AG20443 (cell line): ENCODE data around the gene RIMBP2.

Source experiments
- DNase-seq: peaks from one replicate; pipeline ENCODE4 v3.0.0; 2012; ENCODE audit warnings: low spot score, mixed read lengths

The RIMBP2 gene

DNA sequence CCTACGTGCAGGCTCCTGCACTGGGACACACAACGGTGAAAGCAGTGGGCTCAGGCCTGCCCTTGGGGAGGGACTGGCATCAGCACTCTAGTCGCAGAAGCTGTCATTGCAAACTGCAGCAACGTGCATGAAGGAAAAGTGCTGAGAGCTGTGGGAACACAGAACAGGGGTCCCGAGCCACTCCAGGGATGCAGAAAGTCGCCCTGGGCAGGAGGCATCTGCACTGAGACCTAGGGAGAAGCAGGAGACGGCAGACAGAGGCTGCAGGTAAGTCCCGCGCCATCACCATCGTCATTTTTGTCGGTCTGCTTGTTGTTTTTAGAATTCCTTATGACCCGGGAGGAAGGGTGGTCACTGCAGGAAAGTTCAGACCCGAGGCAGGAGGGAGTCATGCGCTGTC is 21.6 kb upstream of the RIMBP2 start:
- DNase-seq = no peak

DNA sequence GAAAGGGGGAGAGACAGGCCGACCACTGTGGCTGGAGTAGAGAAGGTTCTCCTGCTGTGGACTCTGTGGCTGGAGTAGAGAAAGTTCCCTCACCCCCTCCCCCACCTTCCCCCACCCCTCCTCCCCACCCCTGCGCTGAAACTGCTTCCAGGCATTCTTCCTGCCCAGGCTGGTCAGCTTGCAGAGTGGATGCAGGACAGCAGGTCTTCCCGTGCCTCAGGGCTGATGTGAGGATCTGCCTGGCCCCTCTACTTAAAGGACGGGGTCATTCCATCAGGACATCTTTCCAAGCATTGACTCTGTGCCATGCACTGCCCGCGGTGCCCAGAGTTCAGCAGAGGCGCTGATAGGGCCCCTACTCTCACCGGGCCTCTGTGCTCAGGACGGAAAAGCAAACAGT is 13.2 kb upstream of the RIMBP2 start:
- no peak for DNase-seq

DNA sequence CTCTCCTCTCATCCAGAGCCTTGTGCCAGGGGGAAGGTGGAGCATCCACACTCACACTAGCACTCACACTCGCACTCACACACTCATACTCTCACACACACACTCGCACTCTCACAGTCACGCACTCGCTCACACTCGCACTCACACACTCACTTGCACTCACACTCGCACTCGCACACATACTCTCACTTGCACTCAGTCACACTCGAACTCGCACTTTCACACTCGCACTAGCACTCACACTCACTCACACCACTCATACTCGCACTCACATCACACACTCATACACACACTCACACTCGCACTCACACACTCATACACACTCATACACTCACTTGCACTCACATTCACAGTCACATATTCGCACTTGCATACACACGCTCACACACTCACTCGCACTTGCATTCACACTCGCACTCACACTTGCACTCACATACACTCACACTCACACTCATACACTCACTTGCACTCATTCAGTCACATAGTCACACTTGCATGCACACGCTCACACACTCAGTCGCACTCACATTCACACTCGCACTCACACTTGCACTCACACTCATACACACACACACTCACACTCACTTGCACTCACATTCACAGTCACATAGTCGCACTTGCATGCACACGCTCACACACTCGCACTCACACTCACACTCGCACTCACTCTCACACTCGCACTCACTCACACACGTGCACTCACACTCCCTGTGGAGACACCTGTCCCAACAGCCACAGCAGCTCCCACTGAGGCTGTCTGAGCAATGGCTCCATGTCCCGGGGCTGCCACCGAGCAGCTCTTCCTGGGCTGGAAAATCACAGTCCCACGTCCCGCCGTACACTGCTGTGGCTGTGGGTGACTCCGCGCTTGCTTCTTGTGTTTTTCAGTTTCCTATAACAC is 12.3 kb upstream of the RIMBP2 start:
- no peak for DNase-seq

DNA sequence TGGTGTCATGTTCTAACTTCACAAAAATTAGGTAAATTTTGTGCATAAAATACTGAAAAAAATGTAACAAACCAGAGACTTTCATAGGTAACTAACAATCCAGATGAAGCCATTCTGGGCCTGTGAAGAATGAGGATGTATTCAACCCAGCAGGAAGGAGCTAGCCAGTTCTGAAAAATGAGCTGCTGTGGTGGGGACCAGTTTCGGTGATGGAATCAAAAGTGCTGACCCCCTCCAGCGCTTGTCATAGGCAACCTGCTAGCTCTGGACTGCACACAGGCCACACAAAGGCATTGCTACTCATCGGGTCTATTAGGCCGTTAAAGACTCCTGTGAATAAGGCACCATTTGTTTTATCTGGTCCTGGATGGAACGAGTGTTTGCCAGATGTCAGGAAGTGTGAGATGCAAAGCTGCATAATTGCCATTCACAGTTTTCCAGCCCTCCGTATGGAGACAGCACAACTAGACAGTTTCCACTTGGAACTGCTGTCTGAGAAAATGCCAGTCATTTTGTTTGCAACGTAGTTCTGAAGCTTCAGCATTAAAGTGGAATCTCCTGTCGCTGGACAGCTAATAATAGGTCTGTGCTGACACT is 3.3 kb upstream of the RIMBP2 start:
- no peak for DNase-seq

DNA sequence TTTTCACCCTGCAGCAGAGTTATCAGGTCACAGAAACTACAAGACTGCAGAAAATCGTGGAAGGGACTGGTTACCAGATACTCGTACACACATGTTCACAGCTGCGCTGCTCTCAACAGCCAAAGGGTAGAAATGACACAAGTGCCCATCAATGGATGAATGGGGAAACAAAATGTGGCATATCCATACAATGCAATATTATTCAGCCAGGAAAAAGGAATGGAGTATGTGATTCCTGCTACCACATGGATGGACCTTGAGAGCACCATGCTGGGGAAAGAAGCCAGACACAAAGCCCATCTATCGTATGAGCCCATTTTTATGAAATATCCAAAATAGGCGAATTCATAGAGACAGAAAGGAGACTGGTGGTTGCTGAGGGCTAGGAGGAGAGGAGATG is 1.7 kb upstream of the RIMBP2 start:
- DNase-seq = no peak

DNA sequence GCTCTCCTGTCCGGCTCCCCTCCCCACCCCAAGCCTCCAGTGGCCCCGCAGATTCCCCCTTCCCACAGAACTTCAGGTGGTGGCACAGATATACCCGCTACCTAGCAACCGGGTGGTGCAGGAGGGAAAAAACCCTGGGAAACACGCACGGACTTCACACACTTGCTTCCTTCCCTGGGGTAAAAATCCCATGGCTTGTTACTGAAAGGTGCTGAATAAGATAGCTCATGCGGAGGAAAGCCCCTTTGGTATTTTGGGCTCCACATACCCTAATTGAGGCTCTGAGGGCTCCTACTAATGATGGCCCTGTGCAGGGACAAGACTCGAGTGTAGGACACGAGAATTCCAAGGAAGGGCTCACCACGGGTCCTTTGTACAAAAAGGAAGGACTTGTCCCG is 869 bp upstream of the RIMBP2 start:
- DNase-seq = no peak

DNA sequence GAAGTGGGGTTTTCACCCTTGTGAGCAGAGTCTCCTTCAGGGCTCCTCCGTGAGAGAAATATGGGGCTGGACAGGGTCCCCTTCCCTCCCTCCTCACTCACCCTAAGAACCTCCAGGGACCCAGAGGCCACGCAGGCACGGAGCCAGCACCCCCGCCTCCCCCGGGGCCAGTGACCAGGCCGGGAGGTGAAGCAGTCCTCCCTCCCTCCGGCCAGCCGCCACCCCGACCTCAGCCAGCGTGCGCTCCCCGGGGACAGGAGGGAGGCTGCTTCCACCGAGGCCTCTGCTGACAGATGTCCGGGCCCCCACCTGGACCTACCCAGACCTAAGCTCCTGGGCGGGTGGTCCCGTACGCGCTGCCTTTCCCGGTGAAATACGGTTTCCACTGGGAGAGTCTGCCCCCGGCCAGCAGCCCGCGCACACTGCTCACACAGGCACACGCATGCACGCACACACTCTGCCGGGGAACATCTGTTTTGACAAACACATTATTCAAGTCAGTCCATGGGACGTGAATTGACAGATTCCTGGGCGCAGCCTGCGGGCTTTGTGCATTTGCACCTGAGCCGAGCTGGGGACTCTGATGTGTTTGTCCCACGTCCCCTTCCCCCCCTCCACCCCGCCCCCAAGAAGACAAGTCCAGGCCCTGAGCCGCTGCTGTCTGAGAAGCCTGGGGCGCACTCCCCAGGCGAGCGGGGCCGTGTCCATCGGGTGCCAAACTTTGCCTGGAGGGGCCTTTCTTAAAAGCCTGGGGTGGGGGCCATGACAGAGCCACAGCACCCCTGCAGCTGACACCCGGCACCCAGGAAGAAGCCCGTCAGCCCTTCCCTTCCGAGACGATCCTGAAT is 725 bp downstream of the RIMBP2 start:
- no peak for DNase-seq

DNA sequence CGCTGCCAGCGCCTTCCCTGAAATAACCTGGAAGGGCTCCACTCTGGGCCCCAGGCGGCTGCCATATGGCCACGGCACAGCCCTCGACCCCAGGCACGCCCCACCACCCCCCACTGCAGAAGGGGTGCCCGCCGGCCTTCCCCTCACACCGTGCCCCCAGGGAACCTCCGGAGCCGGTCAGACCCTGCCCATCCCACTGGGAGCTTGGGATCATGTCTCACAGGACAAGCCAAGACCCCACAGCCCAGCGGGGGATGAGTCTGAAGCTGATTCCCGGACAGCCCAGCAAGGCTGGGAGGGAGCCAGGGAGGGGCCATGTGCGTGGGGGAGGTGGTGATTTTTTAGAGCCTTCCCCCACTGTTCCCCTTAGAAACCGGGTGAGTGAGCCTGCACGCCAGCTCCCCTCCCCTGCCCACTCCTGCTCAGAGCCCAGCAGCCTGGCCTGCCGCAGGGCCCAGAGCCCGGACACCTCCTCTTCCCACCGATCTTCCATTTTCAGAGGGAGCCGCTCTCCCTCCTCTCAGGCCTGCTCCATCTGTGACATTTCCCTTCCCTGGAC is 1.4 kb downstream of the RIMBP2 start:
- DNase-seq = no peak

DNA sequence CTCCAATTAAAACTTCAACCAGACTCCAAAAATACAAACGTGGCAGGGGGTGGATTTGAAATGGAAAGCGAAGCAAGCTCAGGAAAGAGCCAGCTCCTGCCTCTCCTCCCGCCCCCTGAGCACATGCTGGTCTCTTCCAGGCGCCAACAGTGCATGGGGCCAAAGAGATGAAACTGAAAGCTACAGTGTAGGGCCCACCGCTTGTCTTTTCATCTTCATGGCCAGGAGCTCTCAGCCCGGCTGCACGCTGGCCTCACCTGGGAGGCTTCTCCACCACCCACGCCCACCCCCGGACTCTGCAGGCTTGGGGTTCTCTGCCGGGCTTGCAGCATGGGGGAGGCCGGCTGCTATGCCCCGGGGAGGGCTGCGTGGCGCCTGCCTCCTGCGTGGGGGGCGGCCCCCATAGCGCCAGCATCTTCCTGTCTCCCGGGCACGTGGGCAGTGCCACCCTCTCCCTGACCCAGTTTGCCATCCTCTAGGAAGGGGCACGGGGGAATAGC is 2.0 kb downstream of the RIMBP2 start:
- DNase-seq = no peak

DNA sequence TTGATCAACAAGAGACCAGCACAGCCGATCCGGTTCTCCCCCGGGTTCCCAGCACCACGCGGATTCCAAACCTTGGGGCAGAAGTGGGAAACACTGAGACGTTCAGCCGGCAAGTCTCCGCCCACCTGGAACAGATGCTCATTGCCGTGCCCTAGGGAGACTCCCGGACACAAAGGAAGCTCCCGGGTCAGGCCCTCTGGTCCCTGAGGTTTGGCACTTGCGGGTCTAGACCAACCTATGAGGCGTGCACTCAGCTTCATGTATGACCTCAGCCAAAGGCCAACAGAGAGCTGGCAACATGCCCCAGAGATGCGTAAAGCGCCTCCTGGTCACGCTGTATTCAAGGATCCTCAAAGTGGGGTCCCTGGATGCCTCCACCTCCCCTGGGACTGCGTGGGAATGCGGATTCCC is 2.5 kb downstream of the RIMBP2 start:
- no peak for DNase-seq

DNA sequence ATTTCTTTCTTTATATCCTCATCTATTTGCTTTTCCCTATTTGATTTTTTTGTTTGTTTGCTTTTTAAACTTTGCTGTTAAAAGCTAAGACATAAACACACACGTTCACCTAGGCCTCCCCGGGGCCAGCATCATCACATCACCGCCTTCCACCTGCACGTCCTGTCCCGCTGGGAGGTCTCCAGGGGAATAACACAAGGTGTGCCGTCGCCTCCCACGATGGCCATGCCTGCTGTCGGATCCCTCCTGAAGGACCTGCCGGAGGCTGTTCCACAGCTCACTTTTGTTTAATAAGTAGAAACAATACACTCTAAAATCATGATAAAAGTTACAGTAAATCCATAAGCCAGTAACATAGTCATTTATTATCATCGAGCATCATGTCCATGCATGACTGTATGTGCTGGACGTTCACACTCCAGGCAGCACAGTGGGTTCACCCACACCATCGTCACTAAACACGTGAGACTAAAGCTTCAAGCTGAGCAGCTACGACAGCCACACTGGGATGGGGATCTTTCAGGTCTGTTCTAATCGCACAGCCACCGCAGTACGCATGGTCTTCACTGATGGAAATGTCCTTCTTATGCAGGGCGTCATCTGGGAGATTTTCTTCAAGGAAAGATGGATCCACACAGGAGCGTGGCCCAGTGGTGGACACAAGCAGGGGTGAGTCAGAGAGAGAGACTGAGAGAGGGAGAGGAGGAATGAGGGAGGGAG is 3.6 kb downstream of the RIMBP2 start:
- DNase-seq = no peak

DNA sequence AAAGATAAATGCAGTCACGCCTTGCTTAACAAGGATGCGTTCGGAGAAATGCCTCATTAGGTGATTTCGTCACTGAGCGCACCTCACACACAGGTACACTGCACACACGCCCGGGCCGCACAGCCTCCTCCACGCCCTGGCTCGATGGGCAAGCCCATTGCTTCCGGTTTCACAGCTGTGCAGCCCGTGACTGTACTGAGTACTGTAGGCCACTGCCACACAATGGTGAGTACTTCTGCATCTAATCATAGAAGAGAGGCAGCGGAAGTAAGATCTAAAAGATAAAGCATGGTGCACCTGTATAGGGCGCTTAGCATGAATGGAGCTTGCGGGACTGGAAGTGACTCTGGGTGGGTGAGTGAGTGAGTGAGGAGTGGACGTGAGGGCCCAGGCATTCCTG is 4.3 kb downstream of the RIMBP2 start:
- DNase-seq = no peak

DNA sequence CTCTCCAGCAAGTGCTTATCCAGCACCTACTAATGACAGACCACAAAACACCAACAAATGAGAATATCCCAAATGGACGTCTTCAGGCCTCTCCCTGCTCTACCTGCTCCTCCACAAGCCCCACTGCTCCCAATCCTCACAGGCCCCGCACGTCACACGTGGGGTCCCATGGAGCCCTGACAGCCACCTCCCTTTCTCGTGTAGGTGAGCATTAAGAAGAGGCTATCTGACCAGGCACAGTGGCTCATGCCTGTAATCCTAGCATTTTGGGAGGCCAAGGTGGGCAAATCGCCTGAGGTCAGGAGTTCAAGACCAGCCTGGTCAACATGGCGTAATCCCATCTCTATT is 5.4 kb downstream of the RIMBP2 start:
- no peak for DNase-seq

DNA sequence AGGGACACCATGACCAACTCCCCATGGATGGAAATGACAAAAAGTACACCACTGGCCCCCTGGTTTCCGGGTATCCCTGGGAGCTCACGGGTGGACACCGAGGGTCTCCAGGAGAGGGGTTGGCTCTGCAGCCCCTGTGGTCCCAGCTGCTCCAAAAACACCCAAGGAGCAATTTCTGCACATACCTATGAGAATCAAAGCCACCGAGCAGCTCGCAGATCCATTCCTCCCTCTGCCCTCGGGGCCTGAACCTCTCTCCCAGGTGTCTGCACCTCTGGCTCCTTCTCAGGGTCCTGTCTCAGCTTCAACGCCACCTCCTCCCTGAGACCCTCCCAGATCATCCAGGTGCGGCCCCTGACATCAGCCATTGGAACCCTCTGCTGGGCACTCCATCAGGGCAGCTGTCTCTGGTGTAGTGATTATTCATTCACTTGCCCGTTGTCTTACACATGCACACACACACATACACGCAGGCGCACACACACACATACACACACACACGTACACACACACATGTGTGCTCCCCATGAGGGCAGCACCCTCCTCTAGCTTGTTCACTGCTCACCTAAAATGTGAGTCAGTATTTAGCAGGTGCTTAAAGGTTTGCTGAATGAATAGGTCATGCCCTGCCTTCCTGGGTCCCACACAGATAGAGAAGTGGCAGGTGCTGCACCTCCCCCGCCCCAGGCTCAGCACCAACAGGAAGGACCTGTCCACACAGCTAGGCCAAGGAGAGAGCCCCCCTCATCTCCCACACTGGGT is 5.9 kb downstream of the RIMBP2 start:
- DNase-seq = no peak

DNA sequence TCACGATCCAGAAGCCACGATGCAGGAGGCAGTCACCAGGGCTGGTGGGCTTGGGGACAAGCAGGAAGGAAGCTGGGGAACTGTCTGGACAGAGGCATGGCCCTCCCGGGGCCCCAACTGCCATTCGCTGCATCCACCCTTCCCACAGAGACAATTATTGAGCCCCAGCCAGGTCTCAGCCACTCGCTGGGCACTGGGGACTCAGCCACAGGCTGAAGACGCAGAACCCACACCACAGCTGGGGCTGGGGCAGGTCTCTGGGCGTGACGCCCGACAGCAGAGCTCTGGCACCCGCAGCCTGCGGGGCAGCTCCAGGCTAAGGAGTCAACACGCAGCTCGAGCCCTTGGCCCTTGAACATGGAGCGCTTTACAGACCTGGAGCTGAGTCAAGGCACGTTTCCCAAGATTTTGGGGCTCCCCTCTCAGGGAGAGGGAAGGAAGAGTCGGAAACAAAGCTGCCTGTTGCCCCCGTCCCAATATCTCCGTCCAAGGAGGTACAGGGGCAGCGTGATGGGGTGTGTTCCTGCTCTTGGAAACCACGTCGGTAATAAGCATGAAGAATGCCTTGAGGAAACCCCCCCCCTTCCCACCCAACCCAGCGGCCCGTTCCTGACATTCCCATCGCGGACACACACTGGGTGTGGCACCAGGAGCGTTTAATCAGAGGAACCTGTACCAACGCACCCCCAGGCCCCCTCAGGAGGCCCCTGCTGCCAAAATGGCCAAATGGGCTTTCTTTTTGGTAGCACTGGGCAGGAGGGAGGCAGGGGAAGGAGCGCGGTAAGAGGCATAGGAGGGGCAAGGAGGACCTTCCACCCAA is 6.7 kb downstream of the RIMBP2 start:
- DNase-seq = no peak

DNA sequence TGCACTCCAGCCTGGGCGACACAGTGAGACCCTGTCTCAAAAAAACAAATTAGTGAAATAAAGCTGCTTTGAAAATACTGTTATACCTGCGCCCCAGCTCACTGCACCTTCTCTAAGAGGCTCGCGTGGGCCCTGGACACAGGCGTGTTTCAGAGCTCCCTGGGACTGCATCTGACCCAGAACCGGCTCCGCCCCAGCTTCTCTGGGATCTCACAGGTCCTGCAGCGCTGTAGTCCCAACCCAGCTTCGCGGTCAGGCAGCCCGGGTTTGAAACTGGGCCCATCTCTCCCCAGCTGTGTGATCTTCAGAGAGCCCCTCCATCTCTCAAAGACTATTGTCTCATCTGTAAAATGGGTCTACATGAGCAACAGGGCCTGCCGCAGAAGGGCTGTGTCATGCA is 7.5 kb downstream of the RIMBP2 start:
- DNase-seq = no peak

DNA sequence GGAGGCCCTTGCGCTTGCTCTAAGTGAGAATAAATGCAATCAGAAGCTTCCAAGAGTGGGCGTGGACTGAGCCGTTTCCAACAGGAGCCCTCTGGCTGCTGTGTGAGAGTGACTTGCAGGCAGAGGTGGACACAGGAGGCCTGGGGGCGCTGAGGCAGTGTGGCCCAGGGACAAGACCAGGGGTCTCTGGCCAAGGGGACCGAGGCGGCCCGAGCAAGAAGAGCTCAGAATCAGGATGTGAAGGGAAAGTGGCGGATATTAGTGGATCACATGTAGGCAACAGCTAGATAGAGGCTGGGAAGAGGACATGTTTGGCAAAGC is 8.6 kb downstream of the RIMBP2 start:
- no peak for DNase-seq

DNA sequence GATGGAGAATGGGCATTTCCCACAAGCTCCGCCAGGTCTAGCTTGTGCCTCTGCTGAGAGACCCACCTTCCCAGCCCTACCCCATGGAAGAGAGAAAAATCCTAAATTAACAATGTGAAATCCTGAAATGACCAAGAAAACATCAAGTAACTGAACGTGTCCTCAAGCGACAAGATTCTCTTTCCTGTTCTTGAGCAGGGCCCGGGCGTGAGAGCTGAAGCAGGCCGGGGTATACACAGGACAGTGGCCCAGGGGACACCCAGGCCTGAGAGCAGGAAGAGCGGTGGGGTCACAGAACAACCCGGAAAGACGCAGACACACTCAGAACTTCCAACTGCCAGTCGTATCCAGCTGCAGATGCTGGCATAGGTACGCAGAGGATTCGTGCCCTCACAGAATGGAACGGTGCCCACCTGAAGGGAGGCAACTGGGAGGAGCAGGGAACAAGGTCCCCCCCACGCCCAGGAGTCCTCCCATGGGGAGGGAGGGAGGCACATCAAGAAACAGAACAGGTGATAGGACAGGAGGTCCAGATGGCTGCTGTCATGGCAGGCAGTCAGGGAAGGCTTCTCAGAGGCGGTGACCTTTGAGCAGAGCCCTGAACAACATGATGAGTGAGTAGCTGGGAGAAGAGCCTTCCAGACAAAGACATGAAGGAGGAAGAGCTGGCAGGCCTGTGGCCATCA is 9.1 kb downstream of the RIMBP2 start:
- DNase-seq = no peak

DNA sequence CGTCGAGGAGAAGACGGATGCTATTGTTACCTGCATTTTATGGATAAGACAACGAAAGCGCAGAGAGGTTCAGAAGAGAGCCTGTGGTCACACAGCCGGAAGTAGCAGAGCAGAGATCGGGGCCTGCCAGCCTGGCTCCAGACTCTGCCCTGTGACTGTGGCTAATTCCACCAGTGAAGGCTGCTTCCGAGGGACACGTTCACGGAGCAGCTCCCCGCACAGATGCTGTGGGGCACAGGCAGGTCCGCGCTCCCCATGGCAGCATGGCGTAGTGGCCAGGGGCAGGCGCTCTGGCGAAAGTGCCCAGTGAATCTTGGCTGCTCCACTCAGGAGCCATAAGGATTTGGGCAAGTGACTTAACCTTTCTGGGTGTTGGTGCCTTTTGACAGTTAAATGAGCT is 9.8 kb downstream of the RIMBP2 start:
- no peak for DNase-seq
